HS-5 (cell line): Measurements from ENCODE around the gene TBL3.
A peak's percentile ranks its signal among the peaks of the same experiment; 100 is the strongest.

Experiments
- DNase-seq: peaks from one replicate; pipeline ENCODE4 v3.0.0-alpha.2; 2012; ENCODE audit warnings: low read depth

The TBL3 gene

GRCh38 chr16:2016407-2016922 is 44.6 kb downstream of the TBL3 start:
- no peak for DNase-seq

- DNase-seq, result no peak
Observed at GRCh38 chr16:2019518-2019920, 47.7 kb downstream of the TBL3 start, which contains the start of gene NPW. Gene NPW (plus strand): TSS chr16:2019785.

DNA sequence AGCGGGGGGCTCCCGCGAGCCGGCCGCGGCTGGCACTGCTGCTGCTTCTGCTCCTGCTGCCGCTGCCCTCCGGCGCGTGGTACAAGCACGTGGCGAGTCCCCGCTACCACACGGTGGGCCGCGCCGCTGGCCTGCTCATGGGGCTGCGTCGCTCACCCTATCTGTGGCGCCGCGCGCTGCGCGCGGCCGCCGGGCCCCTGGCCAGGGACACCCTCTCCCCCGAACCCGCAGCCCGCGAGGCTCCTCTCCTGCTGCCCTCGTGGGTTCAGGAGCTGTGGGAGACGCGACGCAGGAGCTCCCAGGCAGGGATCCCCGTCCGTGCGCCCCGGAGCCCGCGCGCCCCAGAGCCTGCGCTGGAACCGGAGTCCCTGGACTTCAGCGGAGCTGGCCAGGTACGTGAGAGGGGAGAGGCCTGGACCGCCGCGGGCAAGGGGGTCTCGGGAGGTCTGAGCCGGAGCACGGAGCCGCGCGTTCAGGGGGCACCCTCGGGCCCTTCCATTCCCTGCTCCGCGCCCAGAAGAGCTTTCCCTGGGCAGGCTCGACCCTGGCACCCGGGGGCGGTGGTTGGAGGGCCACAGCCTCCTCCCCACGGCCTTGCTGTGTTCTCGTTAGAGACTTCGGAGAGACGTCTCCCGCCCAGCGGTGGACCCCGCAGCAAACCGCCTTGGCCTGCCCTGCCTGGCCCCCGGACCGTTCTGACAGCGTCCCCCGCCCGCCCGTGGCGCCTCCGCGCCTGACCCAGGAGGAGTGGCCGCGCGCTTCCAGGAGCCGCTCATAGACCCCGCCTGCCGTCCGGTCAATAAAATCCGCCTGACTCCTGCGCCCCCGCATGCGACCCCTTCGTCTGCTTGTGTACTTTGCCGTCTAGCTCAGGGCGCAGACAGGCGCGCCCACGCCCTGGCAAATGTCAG is 48.3 kb downstream of the TBL3 start:
- no peak for DNase-seq

GRCh38 chr16:2022723-2023091 is 50.9 kb downstream of the TBL3 start:
- no peak for DNase-seq

DNA sequence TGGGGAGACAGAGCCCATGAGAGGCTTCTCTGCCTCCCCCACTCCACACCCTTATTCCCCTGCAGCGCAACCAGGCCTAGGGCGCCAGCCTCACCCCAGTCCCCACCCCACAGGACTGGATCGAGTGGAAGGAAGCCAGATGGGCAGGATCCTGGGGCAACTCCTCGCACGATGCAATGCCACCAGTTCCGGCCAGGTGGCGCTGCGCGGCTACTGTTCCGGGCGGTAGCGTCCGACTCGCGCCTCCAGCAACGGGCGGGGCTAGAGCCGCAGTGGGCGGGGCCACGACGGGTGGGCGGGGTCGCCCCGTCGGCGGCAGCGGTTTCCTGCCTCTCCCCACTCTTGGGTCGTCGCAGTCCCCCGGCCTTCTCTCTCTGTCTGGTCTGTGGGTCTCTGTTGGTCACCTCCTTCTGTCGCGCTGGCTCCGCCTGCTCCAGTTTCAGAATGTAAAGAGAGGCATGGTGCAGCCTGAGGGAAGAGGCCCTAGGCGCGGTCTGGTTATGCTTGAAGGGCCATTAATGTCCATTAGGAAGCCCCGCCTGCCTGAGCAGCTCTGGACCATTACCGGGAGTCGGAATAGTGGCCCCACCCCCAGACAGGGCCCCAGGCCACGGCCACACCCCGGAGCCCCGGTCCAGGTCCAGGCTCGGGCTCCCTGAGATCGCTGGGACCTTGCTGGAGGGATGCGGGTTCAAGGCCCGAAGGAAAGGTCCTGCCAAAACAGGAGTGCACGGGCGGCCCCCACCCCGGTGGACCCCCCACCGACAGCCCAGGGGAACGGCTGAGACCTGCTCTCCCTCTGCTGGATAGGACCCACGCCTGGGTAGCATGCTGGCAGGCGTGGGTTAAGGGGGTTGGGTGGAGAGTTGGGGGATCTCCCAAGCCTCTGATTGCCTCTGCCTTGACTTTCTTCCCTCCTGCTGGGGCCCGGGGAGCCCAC is 51.5 kb downstream of the TBL3 start:
- peak; percentile 43 for DNase-seq

DNA sequence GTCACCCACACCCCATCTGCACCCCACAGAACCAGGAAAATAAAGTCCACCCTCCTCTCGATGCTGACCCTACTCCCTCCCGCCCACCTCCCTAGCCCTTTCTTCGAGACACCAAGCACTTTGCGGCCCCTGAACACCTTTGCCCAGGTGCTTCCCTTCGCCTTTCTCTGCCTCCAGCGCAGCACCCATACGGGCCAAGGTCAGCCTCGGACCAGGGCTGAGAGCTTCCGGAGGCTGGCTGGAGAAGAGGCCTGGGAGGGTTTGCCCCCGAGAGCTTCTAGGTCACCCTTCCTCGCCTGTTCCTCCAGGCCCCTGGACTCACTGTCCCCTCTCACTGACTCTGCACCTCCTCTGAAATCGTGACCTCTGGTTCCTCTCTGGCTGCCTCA is 52.2 kb downstream of the TBL3 start:
- no peak for DNase-seq

- DNase-seq, result no peak
Observed at GRCh38 chr16:2025251-2025650, 53.4 kb downstream of the TBL3 start.

DNA sequence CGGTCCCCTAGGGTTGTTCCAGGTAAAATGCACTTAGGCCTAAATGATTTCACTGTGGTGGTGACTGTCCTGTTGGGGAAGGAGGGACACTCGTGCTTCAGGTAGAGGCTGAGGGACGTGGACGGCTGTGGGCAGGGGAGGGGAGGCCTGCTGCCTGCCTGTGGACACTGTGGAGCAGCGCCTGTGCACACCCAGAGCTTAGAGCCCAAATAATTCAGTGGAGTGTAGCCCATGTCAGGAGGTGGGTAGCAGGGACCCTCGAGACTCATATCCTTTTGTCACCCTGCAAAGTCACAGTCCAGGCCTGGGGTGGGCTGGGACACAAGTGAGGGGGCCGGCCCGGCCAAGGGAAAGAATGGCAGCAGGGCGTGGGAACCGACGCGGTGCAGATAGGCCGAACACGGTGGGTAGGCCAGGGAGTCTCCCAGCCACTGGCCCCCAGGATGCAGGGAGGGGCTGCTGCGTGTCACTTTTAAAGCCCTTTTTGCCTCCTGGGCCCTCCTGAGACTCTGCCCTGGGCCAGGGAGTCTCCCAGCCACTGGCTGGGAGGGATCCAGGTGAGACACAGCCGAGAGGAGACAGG is 54.1 kb downstream of the TBL3 start:
- DNase-seq, result no peak

GRCh38 chr16:2026461-2027023 is 54.7 kb downstream of the TBL3 start, which contains the start of gene NHERF2:
Gene NHERF2 (plus strand): TSS chr16:2026902. CDS start chr16:2027006, 104 bp downstream.
- DNase-seq, result no peak

- DNase-seq, result no peak
Observed at GRCh38 chr16:2027024-2028010, 55.5 kb downstream of the TBL3 start.

- DNase-seq, result no peak
Observed at GRCh38 chr16:2028146-2028545, 56.3 kb downstream of the TBL3 start.

- no peak for DNase-seq
Observed at GRCh38 chr16:2028620-2029220, 56.9 kb downstream of the TBL3 start.

DNA sequence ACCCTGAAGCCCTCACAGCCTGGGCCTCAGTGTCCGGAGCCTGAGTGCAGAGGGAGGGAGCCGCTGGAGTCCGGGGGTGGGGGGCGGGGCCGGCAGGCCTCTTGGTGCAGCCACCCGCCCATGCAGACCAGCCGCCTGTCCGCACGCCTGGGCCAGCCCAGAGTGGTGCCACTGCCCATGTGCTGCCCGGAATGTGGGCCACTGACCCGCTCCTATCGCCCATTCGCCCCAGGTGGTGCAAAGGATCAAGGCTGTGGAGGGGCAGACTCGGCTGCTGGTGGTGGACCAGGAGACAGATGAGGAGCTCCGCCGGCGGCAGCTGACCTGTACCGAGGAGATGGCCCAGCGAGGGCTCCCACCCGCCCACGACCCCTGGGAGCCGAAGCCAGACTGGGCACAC is 57.5 kb downstream of the TBL3 start:
- DNase-seq, result no peak

- no peak for DNase-seq
Observed at GRCh38 chr16:2030036-2030435, 58.2 kb downstream of the TBL3 start.

GRCh38 chr16:2031081-2031577 is 59.3 kb downstream of the TBL3 start:
- no peak for DNase-seq
